ENCODE data around the gene RAB3IL1. TPM values are rescaled to one million over a fixed set of nuclear protein-coding genes. Genes with fewer than 3 reads are reported as not detected.

RAB3IL1 gene
- polyA plus RNA-seq, 3 donors = 0.13 TPM; not detected in 2

GRCh38 chr11:61854966-61855714 is 62.2 kb downstream of the RAB3IL1 start:
- Histone ChIP-seq H2AFZ (ENCODE audit: insufficient read depth, low read depth, low read length, poor library complexity, severe bottlenecking) (no peak overlapping the region), H4K20me1 (ENCODE audit: insufficient read depth, low read length) (no peaks in the 10 kb centered on the region), H3K9me3 (replicated peaks in 1 of 2; ENCODE audit: control insufficient read depth in 1 of 2, insufficient read depth in 1 of 2, low read length in 2 of 2) (no peaks in the 10 kb centered on the region), H3K36me3 (replicated peaks in 1 of 2; ENCODE audit: control insufficient read depth in 1 of 2, insufficient read depth in 2 of 2, low read length in 2 of 2) (peaks cover 25 to 29% of the 10 kb centered on the region in 2 donors), H3K79me2 (ENCODE audit: insufficient read depth, low read length) (no peaks in the 10 kb centered on the region), H3K4me3 (replicated peaks in 1 of 3; ENCODE audit: low read depth in 2 of 3, low read length in 3 of 3) (no peak overlapping the region), H3K4me1 (ENCODE audit: control insufficient read depth in 1 of 2, insufficient read depth in 2 of 2, low read length in 2 of 2) (no peaks in the 10 kb centered on the region), H3K9ac (ENCODE audit: insufficient read depth, low read length, poor library complexity, severe bottlenecking) (no peak overlapping the region), H3K27ac (ENCODE audit: low read depth in 1 of 2, low read length in 2 of 2) (no peak overlapping the region), H3K27me3 (ENCODE audit: control insufficient read depth in 2 of 2, insufficient read depth in 2 of 2, low read length in 2 of 2) (no peaks in the 10 kb centered on the region), H3K4me2 (replicated peaks; ENCODE audit: extremely low read depth, low read length, poor library complexity, severe bottlenecking) (no peak overlapping the region)
- Mint-ChIP-seq H3K4me3 (no peak overlapping the region), H3K27ac (no peak overlapping the region), H3K4me1 (peaks cover 1% of the 10 kb centered on the region), H3K27me3 (ENCODE audit: low read depth in 3 of 3) (no peaks in the 10 kb centered on the region), H3K9me3 (no peaks in the 10 kb centered on the region), H3K36me3 (peaks cover 17 to 87% of the 10 kb centered on the region in 2 donors)
- no peak for DNase-seq
- TF ChIP-seq CTCF (IDR thresholded peaks at IDR 0.05) = no peak
- WGBS (ENCODE audit: insufficient coverage) = 97% methylated on average over 12 of the region's 14 CpGs
- intact Hi-C loops (cut with micrococcal nuclease) = no loop called here

GRCh38 chr11:61854206-61854895 is 63.0 kb downstream of the RAB3IL1 start:
- Mint-ChIP-seq H3K9me3 (no peaks in the 10 kb centered on the region), H3K4me1 (peaks cover 1% of the 10 kb centered on the region), H3K36me3 (peaks cover 20 to 87% of the 10 kb centered on the region in 2 donors), H3K4me3 (no peak overlapping the region), H3K27me3 (ENCODE audit: low read depth in 3 of 3) (no peaks in the 10 kb centered on the region), H3K27ac (peak overlapping the region in 1 of 7 donors; percentile 52)
- no peaks in the 10 kb centered on the region for H4K20me1 ChIP-seq (ENCODE audit: insufficient read depth, low read length)
- H3K79me2 ChIP-seq (ENCODE audit: insufficient read depth, low read length) = no peaks in the 10 kb centered on the region
- H3K9me3 ChIP-seq (replicated peaks in 1 of 2; ENCODE audit: control insufficient read depth in 1 of 2, insufficient read depth in 1 of 2, low read length in 2 of 2) = no peaks in the 10 kb centered on the region
- no peak overlapping the region for H3K27ac ChIP-seq (ENCODE audit: low read depth in 1 of 2, low read length in 2 of 2)
- WGBS (ENCODE audit: insufficient coverage) = 98% methylated on average over 13 of the region's 17 CpGs
- no peak overlapping the region for H3K9ac ChIP-seq (ENCODE audit: insufficient read depth, low read length, poor library complexity, severe bottlenecking)
- peaks cover 21 to 29% of the 10 kb centered on the region in 2 donors for H3K36me3 ChIP-seq (replicated peaks in 1 of 2; ENCODE audit: control insufficient read depth in 1 of 2, insufficient read depth in 2 of 2, low read length in 2 of 2)
- intact Hi-C loops (cut with micrococcal nuclease) = no loop called here
- no peak overlapping the region for H3K4me3 ChIP-seq (replicated peaks in 1 of 3; ENCODE audit: low read depth in 2 of 3, low read length in 3 of 3)
- no peak overlapping the region for H3K4me2 ChIP-seq (replicated peaks; ENCODE audit: extremely low read depth, low read length, poor library complexity, severe bottlenecking)
- no peak for DNase-seq
- no peaks in the 10 kb centered on the region for H3K27me3 ChIP-seq (ENCODE audit: control insufficient read depth in 2 of 2, insufficient read depth in 2 of 2, low read length in 2 of 2)
- no peaks in the 10 kb centered on the region for H3K4me1 ChIP-seq (ENCODE audit: control insufficient read depth in 1 of 2, insufficient read depth in 2 of 2, low read length in 2 of 2)
- H2AFZ ChIP-seq (ENCODE audit: insufficient read depth, low read depth, low read length, poor library complexity, severe bottlenecking) = no peak overlapping the region
- no peak for TF ChIP-seq CTCF (IDR thresholded peaks at IDR 0.05)
